ENCODE data around the gene A2M.

The A2M gene

DNA sequence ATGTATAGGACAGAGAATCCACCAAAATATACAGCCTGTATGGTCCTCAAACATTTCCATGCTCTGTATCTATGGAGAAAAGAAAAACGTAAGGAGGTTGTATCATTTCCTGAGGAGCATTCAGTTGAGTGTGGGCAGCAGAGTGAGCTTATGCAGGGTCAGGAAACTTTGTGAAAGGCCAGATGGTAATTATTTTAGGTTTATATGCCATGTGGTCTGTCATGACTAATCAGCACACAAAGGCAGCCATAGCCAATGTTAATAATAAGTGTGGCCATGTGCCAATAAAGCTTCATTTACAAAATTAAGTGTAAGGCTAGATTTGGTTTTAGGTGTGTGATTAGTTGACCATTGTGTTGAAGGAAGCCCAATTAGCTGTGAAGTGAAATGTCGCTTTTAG lies 33.2 kb upstream of the A2M start:
- TF ChIP-seq EZH2phosphoT487 (IDR thresholded peaks at IDR 0.05; ENCODE audit: low read depth) (no peak), CTCF (IDR thresholded peaks at IDR 0.05; ENCODE audit: low read depth, low read length) (no peak)
- Histone ChIP-seq H3K9ac (ENCODE audit: low read length) (no peak overlapping the region), H3K27me3 (ENCODE audit: low read depth, low read length) (no peaks in the 10 kb centered on the region), H3K27ac (ENCODE audit: low read length) (no peak overlapping the region), H3K79me2 (ENCODE audit: low read length) (no peaks in the 10 kb centered on the region), H4K20me1 (ENCODE audit: insufficient read depth, low read length) (no peaks in the 10 kb centered on the region), H3K36me3 (replicated peaks; ENCODE audit: low read depth, low read length) (no peaks in the 10 kb centered on the region), H2AFZ (ENCODE audit: low read depth, low read length) (no peak overlapping the region), H3K4me3 (ENCODE audit: low read length) (no peak overlapping the region), H3K9me3 (ENCODE audit: insufficient read depth, low read length) (peaks cover 5% of the 10 kb centered on the region; the same call in 1 of the 2 replicates), H3K4me1 (ENCODE audit: low read length) (peaks cover 3% of the 10 kb centered on the region; the same call in 1 of the 2 replicates), H3K4me2 (ENCODE audit: low read length) (no peak overlapping the region)

GRCh38 chr12:9147461-9147860 lies 31.7 kb upstream of the A2M start:
- no peaks in the 10 kb centered on the region for H3K79me2 ChIP-seq (ENCODE audit: low read length)
- H3K9me3 ChIP-seq (ENCODE audit: insufficient read depth, low read length): peaks cover 7% of the 10 kb centered on the region; the same call in 1 of the 2 replicates
- H4K20me1 ChIP-seq (ENCODE audit: insufficient read depth, low read length): no peaks in the 10 kb centered on the region
- no peaks in the 10 kb centered on the region for H3K27me3 ChIP-seq (ENCODE audit: low read depth, low read length)
- TF ChIP-seq EZH2phosphoT487 (IDR thresholded peaks at IDR 0.05; ENCODE audit: low read depth) (no peak), CTCF (IDR thresholded peaks at IDR 0.05; ENCODE audit: low read depth, low read length) (no peak)
- H3K4me3 ChIP-seq (ENCODE audit: low read length): no peak overlapping the region
- H3K9ac ChIP-seq (ENCODE audit: low read length): no peak overlapping the region
- H3K4me2 ChIP-seq (ENCODE audit: low read length): no peak overlapping the region
- H3K27ac ChIP-seq (ENCODE audit: low read length): no peak overlapping the region
- H3K36me3 ChIP-seq (replicated peaks; ENCODE audit: low read depth, low read length): no peaks in the 10 kb centered on the region
- H2AFZ ChIP-seq (ENCODE audit: low read depth, low read length): no peak overlapping the region
- peaks cover 3% of the 10 kb centered on the region; the same call in 1 of the 2 replicates for H3K4me1 ChIP-seq (ENCODE audit: low read length)

- H3K79me2 ChIP-seq (ENCODE audit: low read length): no peaks in the 10 kb centered on the region
- H3K27ac ChIP-seq (ENCODE audit: low read length): no peak overlapping the region
- H4K20me1 ChIP-seq (ENCODE audit: insufficient read depth, low read length): no peaks in the 10 kb centered on the region
- peaks cover 3% of the 10 kb centered on the region; the same call in 1 of the 2 replicates for H3K4me1 ChIP-seq (ENCODE audit: low read length)
- H3K4me2 ChIP-seq (ENCODE audit: low read length): no peak overlapping the region
- no peak for TF ChIP-seq CTCF (IDR thresholded peaks at IDR 0.05; ENCODE audit: low read depth, low read length)
- TF ChIP-seq EZH2phosphoT487 (IDR thresholded peaks at IDR 0.05; ENCODE audit: low read depth): no peak
- H3K9ac ChIP-seq (ENCODE audit: low read length): no peak overlapping the region
- no peak overlapping the region for H3K4me3 ChIP-seq (ENCODE audit: low read length)
- no peaks in the 10 kb centered on the region for H3K36me3 ChIP-seq (replicated peaks; ENCODE audit: low read depth, low read length)
- no peaks in the 10 kb centered on the region for H3K27me3 ChIP-seq (ENCODE audit: low read depth, low read length)
- peaks cover 14% of the 10 kb centered on the region; the same call in 1 of the 2 replicates for H3K9me3 ChIP-seq (ENCODE audit: insufficient read depth, low read length)
- no peak overlapping the region for H2AFZ ChIP-seq (ENCODE audit: low read depth, low read length)
These were observed 29.0 kb upstream of the A2M start for GRCh38 chr12:9144730-9145106.

DNA sequence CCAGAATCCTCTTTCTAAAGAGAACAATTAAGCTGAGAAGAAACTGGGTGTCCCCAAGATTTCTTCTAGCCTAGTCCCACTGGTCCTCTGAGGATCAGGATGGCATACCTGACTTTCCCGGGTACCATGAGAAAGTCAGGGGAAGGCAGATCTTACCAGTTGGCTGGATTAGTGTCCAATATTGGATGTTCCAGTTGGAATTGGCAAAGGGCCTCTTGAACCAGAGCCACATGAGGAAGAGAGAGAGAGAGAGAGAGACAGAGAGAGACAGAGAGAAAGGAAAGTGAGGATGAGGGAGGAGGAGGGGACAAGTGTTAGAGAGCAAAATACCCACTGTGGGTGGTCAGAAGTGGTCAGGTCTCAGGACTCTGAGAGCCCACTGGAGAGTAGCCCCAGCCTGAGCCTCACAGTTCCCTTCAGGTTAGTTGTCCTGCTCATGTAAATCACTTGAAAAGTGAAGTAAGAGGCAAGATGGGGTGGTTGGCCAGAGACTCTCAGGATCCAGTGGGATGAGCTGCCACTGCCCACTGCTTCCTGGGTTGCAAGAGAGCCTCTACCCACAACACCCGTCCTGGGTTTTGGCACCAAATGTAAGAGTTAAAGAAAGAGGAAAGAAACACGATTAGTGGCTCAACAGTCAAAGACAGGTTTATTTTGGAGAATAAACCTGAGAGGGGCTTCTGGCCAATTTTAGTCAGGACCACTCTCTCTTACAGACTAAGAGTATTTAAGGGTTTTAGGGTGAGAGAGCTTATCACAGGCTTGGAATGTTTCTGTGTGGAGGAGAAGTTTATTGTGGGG lies 28.4 kb upstream of the A2M start:
- H2AFZ ChIP-seq (ENCODE audit: low read depth, low read length): no peak overlapping the region
- no peaks in the 10 kb centered on the region for H3K36me3 ChIP-seq (replicated peaks; ENCODE audit: low read depth, low read length)
- no peak overlapping the region for H3K9ac ChIP-seq (ENCODE audit: low read length)
- TF ChIP-seq EZH2phosphoT487 (IDR thresholded peaks at IDR 0.05; ENCODE audit: low read depth) (no peak), CTCF (IDR thresholded peaks at IDR 0.05; ENCODE audit: low read depth, low read length) (no peak)
- no peak overlapping the region for H3K4me2 ChIP-seq (ENCODE audit: low read length)
- no peak overlapping the region for H3K27ac ChIP-seq (ENCODE audit: low read length)
- no peak overlapping the region for H3K4me3 ChIP-seq (ENCODE audit: low read length)
- peaks cover 3% of the 10 kb centered on the region; the same call in 1 of the 2 replicates for H3K4me1 ChIP-seq (ENCODE audit: low read length)
- H3K27me3 ChIP-seq (ENCODE audit: low read depth, low read length): no peaks in the 10 kb centered on the region
- H4K20me1 ChIP-seq (ENCODE audit: insufficient read depth, low read length): no peaks in the 10 kb centered on the region
- H3K9me3 ChIP-seq (ENCODE audit: insufficient read depth, low read length): peaks cover 14% of the 10 kb centered on the region; the same call in 1 of the 2 replicates
- no peaks in the 10 kb centered on the region for H3K79me2 ChIP-seq (ENCODE audit: low read length)
